Suprapubic skin (tissue), 4 donors: Measurements from ENCODE around the gene CUTA.

ENCODE experiments used
- EP300 ChIP-seq: sonication (generic); formaldehyde crosslinking; IDR thresholded peaks from one replicate; pipeline ENCODE4 v1.6.1; 2017; ENCODE audit warnings: antibody characterized with exemption
- POLR2A ChIP-seq, 2 donors: fragments of 450-650 bp; IDR thresholded peaks; one replicate each; pipeline ENCODE4 v1.6.1; 2017; ENCODE audit warnings: antibody characterized with exemption in 2 of 2, mild to moderate bottlenecking in 2 of 2, moderate library complexity in 2 of 2
- POLR2AphosphoS5 ChIP-seq, 3 donors: sonication (generic); formaldehyde crosslinking; IDR thresholded peaks; one replicate each; pipeline ENCODE4 v1.6.1; 2017; ENCODE audit warnings: antibody characterized with exemption in 3 of 3
- TF ChIP-seq, protein P1 (sequence below), 2 donors: fragments of 200-600 bp in 1 of 2; fragments of 450-650 bp in 1 of 2; sonication (generic) in 1 of 2; IDR thresholded peaks; one replicate each; pipeline ENCODE4 v1.5.1; 2016 to 2019; ENCODE audit warnings: antibody characterized with exemption in 2 of 2, mild to moderate bottlenecking in 1 of 2, moderate library complexity in 1 of 2

DNA sequence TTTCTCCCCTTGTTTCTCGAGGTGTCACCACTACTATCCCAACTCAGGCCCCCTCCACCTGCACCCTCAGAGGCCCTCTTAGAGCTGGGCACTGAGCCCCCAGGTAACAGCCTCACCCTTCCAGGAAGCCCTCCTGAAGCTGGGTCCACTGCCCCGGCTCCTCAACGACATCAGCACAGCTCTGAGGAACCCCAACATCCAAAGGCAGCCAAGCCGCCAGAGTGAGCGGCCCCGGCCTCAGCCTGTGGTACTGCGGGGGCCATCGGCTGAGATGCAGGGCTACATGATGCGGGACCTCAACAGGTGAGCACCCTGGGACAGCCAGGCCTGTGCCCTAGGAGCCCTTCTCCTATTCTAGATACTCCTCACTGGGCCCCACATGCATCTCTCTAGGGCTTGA, 23.6 kb upstream of the CUTA start:
- TF ChIP-seq, protein P1, sequence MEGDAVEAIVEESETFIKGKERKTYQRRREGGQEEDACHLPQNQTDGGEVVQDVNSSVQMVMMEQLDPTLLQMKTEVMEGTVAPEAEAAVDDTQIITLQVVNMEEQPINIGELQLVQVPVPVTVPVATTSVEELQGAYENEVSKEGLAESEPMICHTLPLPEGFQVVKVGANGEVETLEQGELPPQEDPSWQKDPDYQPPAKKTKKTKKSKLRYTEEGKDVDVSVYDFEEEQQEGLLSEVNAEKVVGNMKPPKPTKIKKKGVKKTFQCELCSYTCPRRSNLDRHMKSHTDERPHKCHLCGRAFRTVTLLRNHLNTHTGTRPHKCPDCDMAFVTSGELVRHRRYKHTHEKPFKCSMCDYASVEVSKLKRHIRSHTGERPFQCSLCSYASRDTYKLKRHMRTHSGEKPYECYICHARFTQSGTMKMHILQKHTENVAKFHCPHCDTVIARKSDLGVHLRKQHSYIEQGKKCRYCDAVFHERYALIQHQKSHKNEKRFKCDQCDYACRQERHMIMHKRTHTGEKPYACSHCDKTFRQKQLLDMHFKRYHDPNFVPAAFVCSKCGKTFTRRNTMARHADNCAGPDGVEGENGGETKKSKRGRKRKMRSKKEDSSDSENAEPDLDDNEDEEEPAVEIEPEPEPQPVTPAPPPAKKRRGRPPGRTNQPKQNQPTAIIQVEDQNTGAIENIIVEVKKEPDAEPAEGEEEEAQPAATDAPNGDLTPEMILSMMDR (IDR thresholded peaks at IDR 0.05): no peak
- TF ChIP-seq POLR2AphosphoS5 (IDR thresholded peaks at IDR 0.05) (no peak), POLR2A (IDR thresholded peaks at IDR 0.05) (no peak), EP300 (no peak)
